A549 (cell line): Measurements from ENCODE around the gene TRUB1.

Experiments used
- CTCF ChIP-seq: fragments of >200 bp; sonication (Bioruptor Twin); formaldehyde crosslinking; IDR thresholded peaks from 3 replicates; pipeline ENCODE4 v1.5.1; 2016
- E2F6 ChIP-seq: IDR thresholded peaks from 2 replicates; pipeline ENCODE4 v1.6.1; 2012; ENCODE audit warnings: low read depth, borderline replicate concordance
- MAX ChIP-seq: IDR thresholded peaks from 2 replicates; pipeline ENCODE4 v1.6.1; 2012
- POLR2A ChIP-seq: IDR thresholded peaks from 2 replicates; pipeline ENCODE4 v1.6.1; 2012; ENCODE audit warnings: mild to moderate bottlenecking, low read length
- RFX5 ChIP-seq: fragments of 450-650 bp; IDR thresholded peaks from 2 replicates; pipeline ENCODE4 v1.7.1; 2014; ENCODE audit warnings: antibody characterized with exemption, mild to moderate bottlenecking, moderate library complexity
- SREBF2 ChIP-seq: fragments of 450-650 bp; IDR thresholded peaks from 2 replicates; pipeline ENCODE4 v1.6.1; 2014; ENCODE audit warnings: mild to moderate bottlenecking, moderate library complexity

GRCh38 chr10:114990586-114990985 lies 52.6 kb downstream of the TRUB1 start:
- no peak for TF ChIP-seq MAX
- no peak for TF ChIP-seq POLR2A
- TF ChIP-seq E2F6: no peak
- TF ChIP-seq CTCF: no peak
- TF ChIP-seq SREBF2: no peak
- TF ChIP-seq RFX5: no peak
